Measurements from ENCODE around the gene TMEM97. TPM values are rescaled to one million over a fixed set of nuclear protein-coding genes. Genes with fewer than 3 reads are reported as not detected.

Gene TMEM97
- total and polyA plus RNA-seq, 11 donors, result 1.4 to 7.9 (median 3.3) TPM

DNA sequence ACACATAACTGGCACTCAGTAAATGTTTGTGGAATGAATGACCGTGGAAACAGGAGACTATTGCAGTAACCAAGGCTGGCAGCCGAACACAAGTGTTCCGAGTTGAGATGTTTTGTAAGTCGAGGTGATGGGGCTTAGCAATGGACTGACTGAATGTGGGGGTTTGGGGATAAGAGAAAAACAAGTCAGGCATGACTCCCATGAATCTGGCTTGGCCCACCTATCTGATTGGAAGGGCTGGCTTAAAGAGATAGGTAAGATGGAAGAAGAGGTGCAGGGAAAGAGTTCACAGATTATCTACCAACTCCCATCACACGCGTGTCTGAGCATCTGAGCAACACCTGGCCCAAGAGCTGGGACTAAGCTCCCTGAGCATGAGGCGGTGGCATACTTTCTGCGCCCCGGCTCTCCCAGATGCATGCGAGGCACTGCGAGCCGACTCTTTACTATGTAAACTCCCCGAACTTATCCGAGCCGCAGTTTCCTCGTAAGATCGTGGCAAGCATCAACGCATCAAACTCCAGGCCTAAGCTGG is 15.7 kb downstream of the TMEM97 start:
- Histone ChIP-seq H3K4me3 (peak overlapping the region; percentile 63 to 99 (median 86)), H3K4me1 (peaks cover 0 to 56% (median 48%) of the 10 kb centered on the region in 12 donors), H3K36me3 (peaks cover 0 to 36% (median 27%) of the 10 kb centered on the region in 9 donors), H3K27ac (peak overlapping the region; percentile 9 to 99 (median 97)), H3K27me3 (no peaks in the 10 kb centered on the region), H3K9me3 (no peaks in the 10 kb centered on the region)
- WGBS, 4 donors, result 9 to 10% (median 9%) methylated on average over 18 of the region's 18 CpGs
- DNase-seq, result no peak
- intact Hi-C loops (cut with DNase I), result loop anchor here in 6 of 10 donors (1.0 to 10.0 kb wide), 6 partner anchors 15 to 620 kb away; partner anchors contain the start of genes POLDIP2 (in 3 of the 6), PHF12 (in 2 of the 6) and TMEM97 (in 2 of the 6)
- TF ChIP-seq, protein P1, sequence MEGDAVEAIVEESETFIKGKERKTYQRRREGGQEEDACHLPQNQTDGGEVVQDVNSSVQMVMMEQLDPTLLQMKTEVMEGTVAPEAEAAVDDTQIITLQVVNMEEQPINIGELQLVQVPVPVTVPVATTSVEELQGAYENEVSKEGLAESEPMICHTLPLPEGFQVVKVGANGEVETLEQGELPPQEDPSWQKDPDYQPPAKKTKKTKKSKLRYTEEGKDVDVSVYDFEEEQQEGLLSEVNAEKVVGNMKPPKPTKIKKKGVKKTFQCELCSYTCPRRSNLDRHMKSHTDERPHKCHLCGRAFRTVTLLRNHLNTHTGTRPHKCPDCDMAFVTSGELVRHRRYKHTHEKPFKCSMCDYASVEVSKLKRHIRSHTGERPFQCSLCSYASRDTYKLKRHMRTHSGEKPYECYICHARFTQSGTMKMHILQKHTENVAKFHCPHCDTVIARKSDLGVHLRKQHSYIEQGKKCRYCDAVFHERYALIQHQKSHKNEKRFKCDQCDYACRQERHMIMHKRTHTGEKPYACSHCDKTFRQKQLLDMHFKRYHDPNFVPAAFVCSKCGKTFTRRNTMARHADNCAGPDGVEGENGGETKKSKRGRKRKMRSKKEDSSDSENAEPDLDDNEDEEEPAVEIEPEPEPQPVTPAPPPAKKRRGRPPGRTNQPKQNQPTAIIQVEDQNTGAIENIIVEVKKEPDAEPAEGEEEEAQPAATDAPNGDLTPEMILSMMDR (IDR thresholded peaks at IDR 0.05), result no peak
- no peak for TF ChIP-seq POLR2A (IDR thresholded peaks at IDR 0.05)
- no peak for ATAC-seq

DNA sequence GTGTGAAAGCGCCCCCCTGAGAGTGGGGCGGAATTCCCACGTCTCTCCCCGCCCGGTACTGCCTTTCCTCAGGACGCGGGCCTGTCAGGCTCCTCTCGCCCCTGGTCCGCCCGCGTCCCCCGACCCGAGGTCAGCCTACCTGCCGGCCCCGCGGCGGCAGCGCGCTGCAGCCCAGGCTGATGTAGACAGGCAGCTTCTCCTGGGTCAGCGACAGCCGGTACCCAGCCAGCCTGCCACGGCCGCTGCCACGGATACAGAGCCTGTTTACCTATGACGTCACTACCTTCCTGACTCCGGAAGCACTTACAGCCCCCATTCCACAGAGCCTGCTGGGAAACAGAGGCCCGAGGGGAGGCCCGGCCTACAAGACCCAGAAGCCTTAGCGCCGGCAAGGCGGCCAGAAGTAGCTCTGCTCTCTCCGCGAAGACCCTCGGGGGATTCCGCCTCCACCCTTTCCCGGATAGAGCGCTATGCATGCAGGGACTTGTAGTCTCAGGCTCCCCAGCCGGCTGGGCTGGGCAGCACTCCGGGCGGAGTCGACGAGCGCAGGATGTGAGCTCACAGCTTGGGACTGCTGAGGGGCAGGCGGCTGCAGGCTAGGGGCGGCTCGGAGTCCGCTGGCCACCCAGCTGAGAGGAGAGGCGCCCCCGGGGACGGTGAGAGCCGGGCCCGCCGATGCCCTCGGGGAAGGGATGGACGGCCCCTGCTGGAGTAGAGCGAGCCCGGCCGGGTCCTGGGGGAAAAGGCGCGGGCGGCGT is 16.4 kb downstream of the TMEM97 start, which contains the start of the genes IFT20 and TNFAIP1:
Gene IFT20 (minus strand): TSS at position 272 of the 758 bp plus-strand sequence. CDS start 3,487 bp downstream, outside the sequence.
Gene TNFAIP1 (plus strand): TSS at position 561 of the 758 bp plus-strand sequence. CDS start 3,761 bp downstream, outside the sequence.
- H3K27me3 ChIP-seq, result no peaks in the 10 kb centered on the region
- H3K27ac ChIP-seq, result peak within 1 kb of the TSS; percentile 93 to 100 (median 98)
- H3K4me1 ChIP-seq, result peaks cover 0 to 60% (median 54%) of the 10 kb centered on the region in 12 donors
- no peaks in the 10 kb centered on the region for H3K9me3 ChIP-seq
- peaks cover 0 to 36% (median 28%) of the 10 kb centered on the region in 9 donors for H3K36me3 ChIP-seq
- peak; percentile 96 to 98 (median 96) for ATAC-seq
- 0 to 2% (median 0%) methylated on average over 33 to 62 of the region's 62 CpGs for WGBS, 4 donors
- peak; percentile 99 to 100 (median 99) for DNase-seq
- intact Hi-C loops (cut with DNase I), result loop anchor here in 6 of 10 donors (1.0 to 10.0 kb wide), 6 partner anchors 16 to 619 kb away; partner anchors contain the start of genes POLDIP2 (in 3 of the 6), PHF12 (in 2 of the 6) and TMEM97 (in 2 of the 6)
- H3K4me3 ChIP-seq, result peak within 1 kb of the TSS; percentile 70 to 99 (median 88)
- TF ChIP-seq POLR2A (IDR thresholded peaks at IDR 0.05), result peak; percentile 79 to 96
- TF ChIP-seq, protein P1 (IDR thresholded peaks at IDR 0.05), result no peak

DNA sequence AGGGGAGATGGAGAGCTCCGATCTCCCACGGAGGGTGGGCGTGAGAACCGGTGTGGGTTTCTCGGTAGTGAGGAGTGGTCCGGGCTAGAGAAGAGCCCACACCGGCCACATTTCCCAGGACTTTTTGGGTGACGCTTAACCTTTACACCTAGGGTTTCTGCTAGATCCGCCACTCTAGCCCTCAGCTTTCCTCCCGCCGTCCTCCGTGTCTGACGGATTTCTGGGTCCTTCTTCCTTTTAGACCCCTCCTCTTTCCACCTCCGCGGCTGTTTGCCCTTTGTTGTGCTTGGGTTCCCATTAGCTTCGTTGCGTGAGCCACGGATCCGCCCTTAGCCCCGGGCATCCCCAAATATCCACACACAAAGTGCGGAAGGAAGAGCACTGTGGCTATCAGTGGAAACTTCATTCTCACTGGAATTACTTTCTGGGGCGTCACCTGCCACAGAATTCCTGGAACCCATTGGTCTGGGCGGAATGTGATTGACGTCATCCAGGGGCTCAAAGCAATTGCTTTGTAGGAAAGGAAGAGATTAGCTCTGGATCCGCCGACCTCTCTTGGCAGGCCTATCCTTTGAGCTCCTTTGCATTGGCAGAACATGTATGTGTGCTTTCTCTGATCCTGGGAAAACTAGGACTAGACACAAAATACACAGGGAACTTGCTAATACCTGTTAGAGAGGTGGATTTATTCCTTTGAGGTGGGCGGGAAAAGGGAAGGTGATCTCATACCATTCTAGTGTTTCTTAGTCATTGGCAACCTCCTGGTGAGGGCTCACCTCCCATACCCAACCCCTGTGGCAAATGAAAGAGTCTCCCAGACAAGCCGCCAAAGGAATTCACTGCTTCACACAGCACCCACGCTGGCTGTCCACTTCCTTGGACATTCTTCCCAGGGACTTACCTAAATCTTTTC is 17.2 kb downstream of the TMEM97 start:
- peak overlapping the region; percentile 93 to 100 (median 98) for H3K27ac ChIP-seq
- 3 to 4% (median 4%) methylated on average over 28 to 29 of the region's 29 CpGs for WGBS, 4 donors
- peaks cover 0 to 62% (median 54%) of the 10 kb centered on the region in 12 donors for H3K4me1 ChIP-seq
- peak; percentile 3 to 58 (median 36) for ATAC-seq
- peak in 4 of 5 donors; percentile 67 to 90 (median 83) for DNase-seq
- H3K27me3 ChIP-seq, result no peaks in the 10 kb centered on the region
- TF ChIP-seq, protein P1 (IDR thresholded peaks at IDR 0.05), result no peak
- peak in 1 of 2 donors; percentile 17 for TF ChIP-seq POLR2A (IDR thresholded peaks at IDR 0.05)
- peak overlapping the region; percentile 70 to 99 (median 88) for H3K4me3 ChIP-seq
- intact Hi-C loops (cut with DNase I), result loop anchor here in 6 of 10 donors (1.0 to 10.0 kb wide), 6 partner anchors 17 to 619 kb away; partner anchors contain the start of genes POLDIP2 (in 4 of the 6), PHF12 (in 2 of the 6) and TMEM97 (in 2 of the 6)
- H3K36me3 ChIP-seq, result peaks cover 0 to 36% (median 28%) of the 10 kb centered on the region in 9 donors
- no peaks in the 10 kb centered on the region for H3K9me3 ChIP-seq

Data from heart left ventricle (tissue), 16 donors.